ENCODE results near the gene AGA.
A peak's percentile ranks its signal among the peaks of the same experiment; 100 is the strongest.

The AGA gene

GRCh38 chr4:177464026-177464425, 21.8 kb upstream of the AGA start:
- in situ Hi-C loops (cut with MboI; ENCODE audit: low sequenced_read_pairs), result no loop called here
- no peaks in the 10 kb centered on the region for H3K36me3 ChIP-seq (replicated peaks)
- DNase-seq (ENCODE audit: low spot score in 2 of 2), result no peak
- H3K4me1 ChIP-seq, result no peaks in the 10 kb centered on the region
- no peaks in the 10 kb centered on the region for H3K9me3 ChIP-seq
- no peaks in the 10 kb centered on the region for H3K27me3 ChIP-seq (ENCODE audit: low read depth)
- no peak overlapping the region for H3K4me3 ChIP-seq

DNA sequence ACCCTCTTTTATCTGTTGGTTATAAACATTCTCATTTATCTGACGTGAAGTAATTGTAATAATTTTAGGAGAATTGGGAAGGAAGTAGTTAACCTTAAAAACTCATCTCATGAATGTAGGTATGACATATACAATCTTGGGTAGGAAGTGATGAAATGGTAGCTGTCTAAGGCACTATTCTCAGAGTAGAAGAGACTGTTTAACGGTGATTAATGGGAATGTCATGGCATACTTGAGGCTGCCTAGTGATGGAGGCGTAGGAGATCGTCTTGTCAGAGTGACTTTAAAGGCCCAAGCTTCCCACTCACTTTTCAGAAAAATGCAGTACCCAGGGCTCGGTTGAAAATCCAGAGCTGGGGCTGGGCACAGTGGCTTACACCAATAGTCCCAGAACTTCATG, 19.4 kb upstream of the AGA start:
- in situ Hi-C loops (cut with MboI; ENCODE audit: low sequenced_read_pairs), result no loop called here
- Histone ChIP-seq H3K27me3 (ENCODE audit: low read depth) (no peaks in the 10 kb centered on the region), H3K36me3 (replicated peaks) (no peaks in the 10 kb centered on the region)

GRCh38 chr4:177460460-177460859, 18.2 kb upstream of the AGA start:
- H3K27me3 ChIP-seq (ENCODE audit: low read depth), result no peaks in the 10 kb centered on the region
- in situ Hi-C loops (cut with MboI; ENCODE audit: low sequenced_read_pairs), result no loop called here
- H3K4me3 ChIP-seq, result no peak overlapping the region
- no peaks in the 10 kb centered on the region for H3K9me3 ChIP-seq
- no peaks in the 10 kb centered on the region for H3K4me1 ChIP-seq
- no peaks in the 10 kb centered on the region for H3K36me3 ChIP-seq (replicated peaks)
- no peak for DNase-seq (ENCODE audit: low spot score in 2 of 2)

More for the DNA sequence above, 19.4 kb upstream of the AGA start:
- DNase-seq (ENCODE audit: low spot score in 2 of 2), result no peak
- Histone ChIP-seq H3K4me3 (no peak overlapping the region), H3K9me3 (no peaks in the 10 kb centered on the region), H3K4me1 (no peaks in the 10 kb centered on the region)

- no peak overlapping the region for H3K4me3 ChIP-seq
- no peaks in the 10 kb centered on the region for H3K27me3 ChIP-seq (ENCODE audit: low read depth)
- no peaks in the 10 kb centered on the region for H3K4me1 ChIP-seq
- in situ Hi-C loops (cut with MboI; ENCODE audit: low sequenced_read_pairs), result no loop called here
- H3K36me3 ChIP-seq (replicated peaks), result no peaks in the 10 kb centered on the region
- H3K9me3 ChIP-seq, result no peaks in the 10 kb centered on the region
- DNase-seq (ENCODE audit: low spot score in 2 of 2), result no peak
Observed at GRCh38 chr4:177455561-177455970, 13.3 kb upstream of the AGA start.

DNA sequence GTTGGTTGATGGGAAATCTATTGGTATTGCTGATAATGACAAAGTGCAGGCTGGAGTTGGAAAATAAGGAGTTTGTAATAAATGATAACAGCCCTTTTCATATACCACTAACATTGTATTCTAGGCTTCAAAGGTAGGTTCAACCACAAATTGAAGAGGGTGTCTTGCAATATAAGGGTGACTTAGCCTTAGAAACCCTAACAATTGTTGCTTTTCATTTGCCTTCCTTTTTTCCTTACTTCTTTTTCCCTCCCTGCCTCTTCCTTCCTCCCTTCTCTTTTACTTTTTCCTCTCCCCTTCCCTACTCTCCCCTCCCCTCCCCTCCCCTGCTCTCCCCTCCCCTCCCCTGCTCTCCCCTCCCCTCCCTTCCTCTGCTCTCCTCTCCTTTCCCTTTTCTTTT, 10.9 kb upstream of the AGA start:
- Histone ChIP-seq H3K4me1 (no peaks in the 10 kb centered on the region), H3K36me3 (replicated peaks) (no peaks in the 10 kb centered on the region), H3K27me3 (ENCODE audit: low read depth) (no peaks in the 10 kb centered on the region), H3K9me3 (no peaks in the 10 kb centered on the region), H3K4me3 (no peak overlapping the region)
- in situ Hi-C loops (cut with MboI; ENCODE audit: low sequenced_read_pairs), result no loop called here
- no peak for DNase-seq (ENCODE audit: low spot score in 2 of 2)

GRCh38 chr4:177451108-177451500, 8.9 kb upstream of the AGA start:
- Histone ChIP-seq H3K36me3 (replicated peaks) (no peaks in the 10 kb centered on the region), H3K27me3 (ENCODE audit: low read depth) (no peaks in the 10 kb centered on the region), H3K9me3 (no peaks in the 10 kb centered on the region), H3K4me3 (no peak overlapping the region), H3K4me1 (peaks cover 13% of the 10 kb centered on the region)
- in situ Hi-C loops (cut with MboI; ENCODE audit: low sequenced_read_pairs), result no loop called here
- DNase-seq (ENCODE audit: low spot score in 2 of 2), result no peak

- Histone ChIP-seq H3K36me3 (replicated peaks) (no peaks in the 10 kb centered on the region), H3K9me3 (no peaks in the 10 kb centered on the region)
- in situ Hi-C loops (cut with MboI; ENCODE audit: low sequenced_read_pairs), result no loop called here
Observed at GRCh38 chr4:177450426-177451107, 8.3 kb upstream of the AGA start.

GRCh38 chr4:177448850-177449249, 6.6 kb upstream of the AGA start:
- H3K4me1 ChIP-seq, result peaks cover 14% of the 10 kb centered on the region
- no peak for DNase-seq (ENCODE audit: low spot score in 2 of 2)
- in situ Hi-C loops (cut with MboI; ENCODE audit: low sequenced_read_pairs), result no loop called here
- no peaks in the 10 kb centered on the region for H3K27me3 ChIP-seq (ENCODE audit: low read depth)
- H3K36me3 ChIP-seq (replicated peaks), result no peaks in the 10 kb centered on the region
- no peak overlapping the region for H3K4me3 ChIP-seq
- H3K9me3 ChIP-seq, result no peaks in the 10 kb centered on the region

More at GRCh38 chr4:177450426-177451107, 8.3 kb upstream of the AGA start:
- Histone ChIP-seq H3K4me1 (peaks cover 14% of the 10 kb centered on the region), H3K27me3 (ENCODE audit: low read depth) (no peaks in the 10 kb centered on the region), H3K4me3 (no peak overlapping the region)
- no peak for DNase-seq (ENCODE audit: low spot score in 2 of 2)

- Histone ChIP-seq H3K4me1 (peaks cover 19% of the 10 kb centered on the region), H3K36me3 (replicated peaks) (no peaks in the 10 kb centered on the region), H3K4me3 (no peak overlapping the region), H3K9me3 (no peaks in the 10 kb centered on the region), H3K27me3 (ENCODE audit: low read depth) (no peaks in the 10 kb centered on the region)
- DNase-seq (ENCODE audit: low spot score in 2 of 2), result no peak
- in situ Hi-C loops (cut with MboI; ENCODE audit: low sequenced_read_pairs), result no loop called here
Observed at GRCh38 chr4:177447417-177448004, 5.3 kb upstream of the AGA start.

DNA sequence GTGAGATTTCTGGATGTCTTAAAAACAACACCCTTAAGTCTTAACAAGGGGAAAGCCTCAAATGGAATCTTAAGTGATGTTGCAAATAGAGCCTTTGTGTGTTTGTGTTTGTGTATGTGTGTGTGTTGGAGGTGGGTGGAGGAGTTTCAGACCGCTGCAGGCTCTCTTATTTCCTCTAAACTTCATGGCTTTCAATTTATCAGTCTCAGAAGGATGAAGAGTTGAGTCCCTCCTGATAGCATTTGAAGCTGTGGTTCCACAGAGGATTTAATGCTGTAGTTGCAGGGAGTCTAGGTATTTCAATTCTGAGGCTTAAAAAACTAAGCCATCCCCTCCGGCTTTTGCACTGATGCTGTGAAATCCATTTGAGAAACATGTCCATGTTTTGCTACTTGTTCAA, 4.3 kb upstream of the AGA start:
- Histone ChIP-seq H3K36me3 (replicated peaks) (no peaks in the 10 kb centered on the region), H3K9me3 (no peaks in the 10 kb centered on the region), H3K4me1 (peaks cover 19% of the 10 kb centered on the region), H3K4me3 (no peak overlapping the region), H3K27me3 (ENCODE audit: low read depth) (no peaks in the 10 kb centered on the region)
- in situ Hi-C loops (cut with MboI; ENCODE audit: low sequenced_read_pairs), result no loop called here
- DNase-seq (ENCODE audit: low spot score in 2 of 2), result peak; percentile 27 to 57

- Histone ChIP-seq H3K4me3 (no peak overlapping the region), H3K36me3 (replicated peaks) (no peaks in the 10 kb centered on the region), H3K9me3 (no peaks in the 10 kb centered on the region), H3K27me3 (ENCODE audit: low read depth) (no peaks in the 10 kb centered on the region), H3K4me1 (peaks cover 27% of the 10 kb centered on the region)
- in situ Hi-C loops (cut with MboI; ENCODE audit: low sequenced_read_pairs), result no loop called here
- DNase-seq (ENCODE audit: low spot score in 2 of 2), result no peak
Observed at GRCh38 chr4:177444911-177445736, 2.9 kb upstream of the AGA start.

DNA sequence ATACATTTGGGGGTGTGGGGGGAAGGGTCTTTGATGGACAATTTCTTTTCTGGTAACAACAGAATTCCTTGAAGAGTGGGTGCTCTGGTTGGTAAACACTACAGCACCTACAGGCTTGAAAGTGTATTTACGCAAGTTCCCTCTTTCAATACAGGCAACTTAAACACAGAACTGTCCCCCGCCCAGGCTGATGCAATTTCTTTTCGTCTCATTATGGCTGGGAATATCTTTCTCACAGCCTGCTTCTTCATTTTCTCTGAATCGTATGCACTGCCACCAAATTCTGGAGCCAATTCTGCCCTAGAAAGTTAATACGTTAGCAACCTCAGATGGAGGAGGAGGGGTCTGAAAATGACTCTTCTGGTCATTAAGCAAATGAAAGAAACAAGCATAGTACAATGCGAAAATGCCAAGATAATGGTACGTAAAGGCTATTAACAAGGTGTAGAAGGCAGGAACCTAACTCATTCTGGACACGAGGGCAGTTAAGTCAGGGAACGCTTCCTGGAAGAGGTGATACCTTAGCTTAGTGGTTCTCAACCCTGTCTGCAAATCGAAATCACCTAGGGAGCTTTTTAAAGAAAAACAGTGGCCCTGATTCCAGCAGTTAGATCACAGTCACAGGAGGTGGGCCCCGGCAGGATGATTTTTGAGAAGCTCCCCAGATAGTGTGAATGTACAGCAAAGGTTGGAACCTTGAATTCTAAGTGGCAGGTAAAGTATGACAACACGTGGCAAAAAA, 1.0 kb downstream of the AGA start:
- peak; percentile 47 to 54 for DNase-seq (ENCODE audit: low spot score in 2 of 2)
- peaks cover 15% of the 10 kb centered on the region for H3K4me1 ChIP-seq
- H3K4me3 ChIP-seq, result peak overlapping the region; percentile 60
- peaks cover 8% of the 10 kb centered on the region; the same call in 1 of the 2 replicates for H3K36me3 ChIP-seq (replicated peaks)
- in situ Hi-C loops (cut with MboI; ENCODE audit: low sequenced_read_pairs), result no loop called here
- H3K27me3 ChIP-seq (ENCODE audit: low read depth), result no peaks in the 10 kb centered on the region
- H3K9me3 ChIP-seq, result no peaks in the 10 kb centered on the region

GRCh38 chr4:177436456-177436855, 5.8 kb downstream of the AGA start:
- no peaks in the 10 kb centered on the region for H3K9me3 ChIP-seq
- no peak overlapping the region for H3K4me3 ChIP-seq
- in situ Hi-C loops (cut with MboI; ENCODE audit: low sequenced_read_pairs), result no loop called here
- no peaks in the 10 kb centered on the region for H3K27me3 ChIP-seq (ENCODE audit: low read depth)
- DNase-seq (ENCODE audit: low spot score in 2 of 2), result no peak
- H3K4me1 ChIP-seq, result peaks cover 8% of the 10 kb centered on the region
- H3K36me3 ChIP-seq (replicated peaks), result peaks cover 16% of the 10 kb centered on the region

All from HAP-1 (cell line).